GM19452 (cell line): Measurements from ENCODE around the gene TMEM140.
"Not testable (repeated sequence)": the region's sequence is repeated elsewhere in the genome, so short reads cannot be mapped to it uniquely, and the experiment has no call there.

Experiments
- ATAC-seq: cut with Tn5 transposase; IDR thresholded peaks from one replicate; pipeline ENCODE4 v1.9.1; 2021; ENCODE audit not compliant: unreplicated experiment

The TMEM140 gene

DNA sequence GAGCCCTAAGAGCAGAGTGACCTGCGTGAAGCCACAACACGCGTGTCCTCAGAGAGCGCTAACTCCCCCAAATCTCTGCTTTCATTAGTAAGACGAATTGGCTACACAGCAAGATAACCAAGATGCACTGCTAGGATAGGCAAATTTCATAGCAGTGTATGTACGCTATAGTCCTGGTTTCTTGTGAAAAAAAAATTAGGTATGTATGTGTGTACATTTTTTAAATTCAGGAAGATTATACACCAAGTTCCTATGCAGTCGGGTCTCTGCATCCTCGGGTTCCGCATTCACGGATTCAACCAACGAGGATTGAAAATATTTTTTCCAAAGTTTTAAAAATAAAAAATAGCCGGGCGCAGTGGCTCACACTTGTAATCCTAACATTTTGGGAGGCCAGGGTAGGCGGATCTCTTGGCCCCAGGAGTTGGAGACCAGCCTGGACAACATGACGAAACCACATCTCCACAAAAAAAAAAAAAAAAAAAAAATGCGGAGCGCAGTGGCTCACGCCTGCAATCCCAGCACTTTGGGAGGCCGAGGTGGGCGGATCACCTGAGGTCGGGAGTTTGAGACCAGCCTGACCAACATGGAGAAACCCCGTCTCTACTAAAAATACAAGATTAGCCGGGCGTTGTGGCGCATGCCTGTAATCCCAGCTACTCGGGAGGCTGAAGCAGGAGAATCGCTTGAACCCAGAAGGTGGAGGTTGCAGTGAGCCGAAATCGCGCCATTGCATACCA, 64.2 kb downstream of the TMEM140 start:
- ATAC-seq, result not testable (repeated sequence)

DNA sequence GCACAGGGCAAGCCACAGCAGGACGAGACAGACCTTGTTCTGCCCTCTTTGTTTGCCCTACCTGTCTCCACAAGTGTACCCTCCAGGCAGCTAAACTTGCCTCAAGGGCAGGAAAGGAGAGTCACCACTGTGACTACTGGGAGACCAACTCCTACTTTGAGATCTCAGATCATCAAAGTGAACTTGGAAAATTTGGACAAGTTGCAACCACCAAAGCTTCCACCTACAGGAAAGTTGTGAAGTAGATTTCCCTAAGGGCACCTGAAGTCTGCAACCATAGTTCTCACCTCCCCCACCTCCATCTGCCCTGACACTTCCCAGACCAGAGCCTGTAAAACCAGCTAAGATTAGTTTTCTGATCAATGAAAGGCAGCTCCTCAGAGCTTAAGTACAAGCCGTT, 66.0 kb downstream of the TMEM140 start:
- ATAC-seq, result no peak

DNA sequence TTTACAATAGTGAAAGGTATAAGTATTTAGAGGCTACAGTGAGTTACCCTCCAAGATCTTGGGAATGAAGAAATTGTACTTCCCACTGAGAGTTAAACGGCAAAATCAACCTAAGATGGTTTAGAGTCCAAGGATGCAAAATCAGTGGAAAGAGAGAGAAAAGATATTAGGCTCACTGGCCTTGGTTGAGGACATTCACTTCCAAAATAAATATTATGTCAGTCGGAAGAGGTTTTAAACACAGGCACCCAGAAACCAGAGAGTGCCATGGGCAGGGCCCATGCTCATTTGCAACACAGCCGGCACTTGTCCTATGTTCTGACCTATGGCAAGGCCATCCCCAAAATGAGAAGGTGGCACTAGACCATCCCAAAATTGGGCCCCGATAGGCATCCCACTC, 67.3 kb downstream of the TMEM140 start:
- ATAC-seq, result no peak

DNA sequence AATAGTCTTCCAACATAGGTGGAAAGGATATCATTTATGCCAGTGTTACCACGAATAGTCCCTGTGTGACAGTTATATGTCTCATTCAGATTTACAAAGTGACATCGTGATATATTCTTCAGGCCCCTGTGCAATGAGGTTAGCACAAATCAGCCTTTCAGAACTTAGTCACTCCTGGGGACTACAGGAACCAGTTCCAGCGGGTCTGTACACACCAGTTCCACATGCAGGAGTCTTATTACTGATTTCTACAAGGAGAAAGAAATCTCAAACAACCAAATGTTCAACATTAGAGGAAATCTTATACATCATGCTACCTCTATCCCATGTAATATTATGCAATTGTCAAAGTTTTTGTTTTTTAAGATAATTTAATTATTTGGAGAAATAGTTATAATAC, 67.8 kb downstream of the TMEM140 start:
- ATAC-seq, result no peak
